Motor neuron (in vitro differentiated cells): ENCODE measurements around the gene A1BG. TPM values are rescaled to one million over a fixed set of nuclear protein-coding genes. Genes with fewer than 3 reads are reported as not detected.
A peak's percentile ranks its signal among the peaks of the same experiment; 100 is the strongest.
"Not testable (repeated sequence)": the region's sequence is repeated elsewhere in the genome, so short reads cannot be mapped to it uniquely, and the experiment has no call there.

Source experiments
- ATAC-seq, 8 experiments: fragments of 200-7000 bp; cut with Tn5 transposase; replicated peaks in 6 of 8; 2 replicates each; pipeline ENCODE4 v1.8.0; 2021; ENCODE audit warnings: mild to moderate bottlenecking in 8 of 8, moderate library complexity in 8 of 8
- H3K27ac ChIP-seq, 2 donors: fragments of 250-450 bp; sonication (Bioruptor Pico); 2 replicates each; pipeline ENCODE4 v1.9.0; 2021; ENCODE audit warnings: antibody characterized with exemption in 2 of 2, mild to moderate bottlenecking in 2 of 2, moderate library complexity in 1 of 2
- H3K4me1 ChIP-seq, 2 donors: fragments of 250-450 bp; sonication (Bioruptor Pico); replicated peaks in 1 of 2; 2 replicates each; pipeline ENCODE4 v1.6.1; 2021; ENCODE audit warnings: antibody characterized with exemption in 2 of 2, mild to moderate bottlenecking in 2 of 2, moderate library complexity in 1 of 2
- H3K4me3 ChIP-seq, 5 donors: fragments of 250-450 bp; sonication (Bioruptor Pico); 2 replicates each; pipeline ENCODE4 v1.9.0; 2021; ENCODE audit warnings: antibody characterized with exemption in 5 of 5, mild to moderate bottlenecking in 5 of 5, moderate library complexity in 4 of 5
- WGBS, 10 experiments: fragments of 450-650 bp; shearing (Covaris generic); methylation state at CpG; one replicate each; pipeline ENCODE4 v1.0.0; 2022; 5-methylcytosine and 5-hydroxymethylcytosine counted together
- in situ Hi-C, 9 experiments: fragments of 400-800 bp; cut with MboI; loops; one replicate each; pipeline ENCODE4 v1.15.0; 2021; ENCODE audit warnings: low sequenced_read_pairs in 9 of 9, low pct_unique_long_range_greater_than_20kb in 2 of 9; ENCODE audit not compliant: unreplicated experiment in 9 of 9
- total RNA-seq, 8 experiments: library from RNA; unstranded; fragments of 300-600 nt; gene quantifications; 2 replicates each; pipeline versions ENCODE4 v1.2.3 to v1.2.4, GENCODE V29; 2022

The A1BG gene
- total RNA-seq, 8 experiments from 2014 or later: 4.4 to 84.0 (median 63.6) TPM; not detected in 1

- ATAC-seq: peak in 4 of 8 experiments; percentile 37 to 58 (median 58)
- not testable (repeated sequence) for H3K27ac ChIP-seq
Measured at GRCh38 chr19:58310685-58311084, 42.6 kb downstream of the A1BG start.

GRCh38 chr19:58307736-58308135, 45.6 kb downstream of the A1BG start:
- WGBS, 10 experiments: 64 to 100% (median 100%) methylated on average over 1 to 3 of the region's 4 CpGs; no CpG with 5 or more reads in 5 of the 10 experiments
- in situ Hi-C loops: no loop called here
- peaks cover 13 to 28% of the 10 kb centered on the region in 2 donors for H3K4me1 ChIP-seq
- no peak for ATAC-seq
- H3K4me3 ChIP-seq: no peak overlapping the region
- H3K27ac ChIP-seq: peak overlapping the region in 1 of 2 donors; percentile 82

More at GRCh38 chr19:58310685-58311084, 42.6 kb downstream of the A1BG start:
- H3K4me3 ChIP-seq, in situ Hi-C loops: not testable (repeated sequence)
- WGBS, 10 experiments: 50% methylated on average over 4 of the region's 13 CpGs; no CpG with 5 or more reads in 9 of the 10 experiments
- peaks cover 8 to 21% of the 10 kb centered on the region in 2 donors for H3K4me1 ChIP-seq

DNA sequence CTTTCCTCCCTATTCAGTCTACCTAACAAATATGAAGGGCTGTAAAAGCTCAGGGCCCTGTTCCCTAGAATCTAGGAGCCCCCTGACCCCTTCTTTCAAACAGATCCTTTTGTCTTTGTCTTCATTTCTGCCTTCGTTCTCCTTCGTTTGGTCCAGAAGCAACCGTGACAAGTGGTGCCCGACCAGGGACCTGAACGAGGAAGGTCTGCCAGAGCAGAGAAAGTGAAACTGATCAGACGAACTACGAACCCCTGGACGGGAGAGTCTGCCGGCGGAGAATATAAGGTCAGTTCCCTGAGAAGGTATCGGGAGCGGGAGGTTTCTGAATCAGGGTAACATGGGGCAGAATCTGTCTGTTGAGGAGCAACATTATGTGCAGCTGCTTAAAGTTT, 47.4 kb downstream of the A1BG start:
- in situ Hi-C loops: no loop called here
- ATAC-seq: no peak
- WGBS, 10 experiments: 0 to 92% (median 31%) methylated on average over 1 to 12 of the region's 12 CpGs; no CpG with 5 or more reads in 2 of the 10 experiments

GRCh38 chr19:58305065-58305931, 48.0 kb downstream of the A1BG start, which contains the start of gene ERVK3-1:
TSS of gene ERVK3-1 (plus strand) at chr19:58305377. CDS start at chr19:58312169, 6,792 bp downstream.
- peak within 1 kb of the TSS; percentile 79 to 82 for H3K27ac ChIP-seq
- peaks cover 13 to 28% of the 10 kb centered on the region in 2 donors for H3K4me1 ChIP-seq
- H3K4me3 ChIP-seq: peak within 1 kb of the TSS; percentile 82 to 93 (median 89)
- in situ Hi-C loops: no loop called here
- 0 to 9% (median 0%) methylated on average over 3 to 16 of the region's 55 CpGs; no CpG with 5 or more reads in 3 of the 10 experiments for WGBS, 10 experiments
- ATAC-seq: peak; percentile 95 to 99 (median 98)

More for the DNA sequence above, 47.4 kb downstream of the A1BG start:
- peak overlapping the region; percentile 79 to 82 for H3K27ac ChIP-seq
- H3K4me3 ChIP-seq: peak overlapping the region; percentile 82 to 93 (median 89)
- H3K4me1 ChIP-seq: peaks cover 13 to 28% of the 10 kb centered on the region in 2 donors

- peak overlapping the region; percentile 82 to 93 (median 89) for H3K4me3 ChIP-seq
- in situ Hi-C loops: no loop called here
- peak overlapping the region; percentile 13 to 68 for H3K27ac ChIP-seq
- ATAC-seq: peak; percentile 9 to 57 (median 44)
- 8 to 50% (median 19%) methylated on average over 4 to 7 of the region's 7 CpGs; no CpG with 5 or more reads in 1 of the 10 experiments for WGBS, 10 experiments
- peaks cover 13 to 28% of the 10 kb centered on the region in 2 donors for H3K4me1 ChIP-seq
Measured at GRCh38 chr19:58304748-58305064, 48.6 kb downstream of the A1BG start.

DNA sequence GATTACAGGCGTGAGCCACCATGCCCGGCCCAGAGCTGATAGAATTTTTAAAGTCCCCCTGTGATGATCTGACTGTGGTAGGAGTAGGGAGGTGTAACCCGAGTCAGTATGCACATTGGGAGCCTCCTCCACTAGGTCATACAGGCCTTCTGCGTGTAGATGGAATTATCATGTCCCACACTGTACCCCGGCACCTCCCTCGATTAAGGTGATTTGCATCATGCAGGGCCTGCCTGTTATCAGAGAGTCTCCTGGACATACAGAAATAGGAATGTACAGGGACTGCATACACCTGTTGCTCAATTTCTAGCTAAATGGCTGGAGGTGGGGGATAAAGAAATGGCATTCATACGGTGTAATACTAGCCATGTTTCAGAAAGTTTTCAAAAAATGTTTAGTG, 49.0 kb downstream of the A1BG start:
- 57 to 100% (median 83%) methylated on average over 1 to 6 of the region's 7 CpGs; no CpG with 5 or more reads in 2 of the 10 experiments for WGBS, 10 experiments
- Histone ChIP-seq H3K27ac (no peak overlapping the region), H3K4me1 (peaks cover 13 to 28% of the 10 kb centered on the region in 2 donors), H3K4me3 (peak overlapping the region in 2 of 5 donors; percentile 86 to 89)
- in situ Hi-C loops: no loop called here
- no peak for ATAC-seq

DNA sequence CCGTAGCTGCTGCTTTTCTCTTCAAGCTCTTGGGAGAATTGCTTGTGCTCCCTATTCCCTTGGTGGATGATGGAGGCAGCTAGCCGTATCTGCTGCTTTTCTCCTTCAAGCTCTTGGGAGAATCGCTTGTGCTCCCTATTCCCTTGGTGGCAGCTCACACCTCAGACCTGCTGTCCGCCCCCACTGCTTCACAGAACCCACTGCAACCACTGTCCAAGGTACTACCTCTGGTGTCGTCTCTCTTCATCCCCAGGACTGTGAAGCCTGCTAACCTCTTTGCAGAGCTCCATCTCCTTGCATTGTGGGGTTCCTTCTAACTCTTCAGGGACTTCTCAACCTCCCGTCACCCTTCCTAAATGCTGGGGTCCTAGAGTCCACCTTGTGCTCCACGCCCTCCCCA, 52.7 kb downstream of the A1BG start:
- H3K4me3 ChIP-seq: no peak overlapping the region
- H3K27ac ChIP-seq: no peak overlapping the region
- no peak for ATAC-seq
- peaks cover 5 to 7% of the 10 kb centered on the region in 2 donors for H3K4me1 ChIP-seq
- in situ Hi-C loops: no loop called here
- 85 to 100% (median 100%) methylated on average over 2 to 5 of the region's 7 CpGs; no CpG with 5 or more reads in 3 of the 10 experiments for WGBS, 10 experiments

- WGBS, 10 experiments: 35 to 100% (median 94%) methylated on average over 1 to 5 of the region's 7 CpGs; no CpG with 5 or more reads in 5 of the 10 experiments
- in situ Hi-C loops: no loop called here
- no peak overlapping the region for H3K4me3 ChIP-seq
- no peak overlapping the region for H3K27ac ChIP-seq
- peak in 2 of 8 experiments; percentile 64 to 83 for ATAC-seq
- no peaks in the 10 kb centered on the region for H3K4me1 ChIP-seq
Measured at GRCh38 chr19:58296104-58296503, 57.2 kb downstream of the A1BG start.

Other genes with a start within 250 kb of the A1BG start
- 10 to 100 TPM in 5 of 8 experiments, 1 to 10 TPM in 3; 4.3 to 23.2 (median 16.1) TPM for gene ZNF329, start 202.7 kb downstream of the A1BG start, total RNA-seq
- 10 to 100 TPM; 17.0 to 40.6 (median 28.2) TPM for gene ZNF274, start 170.4 kb downstream of the A1BG start, total RNA-seq
- 10 to 100 TPM; 23.7 to 63.5 (median 40.8) TPM for gene ZNF544, start 124.6 kb downstream of the A1BG start, total RNA-seq
- gene ZNF8, start 74.5 kb downstream of the A1BG start, total RNA-seq: 10 to 100 TPM in 5 of 8 experiments, 1 to 10 TPM in 3; 5.7 to 15.7 (median 10.6) TPM
- 10 to 100 TPM; 38.0 to 72.5 (median 53.6) TPM for gene ERVK3-1, start 48.1 kb downstream of the A1BG start, total RNA-seq
- 1 to 10 TPM; 2.0 to 4.1 (median 3.3) TPM for gene ZSCAN22, start 26.5 kb downstream of the A1BG start, total RNA-seq
- gene ZNF497, start 9.3 kb upstream of the A1BG start, total RNA-seq: 10 to 100 TPM in 1 of 8 experiments, 1 to 10 TPM in 5, under 1 TPM in 2; 0.61 to 10.2 (median 5.3) TPM
- 1 to 10 TPM; 1.1 to 3.2 (median 1.6) TPM for gene ZNF837, start 27.5 kb upstream of the A1BG start, total RNA-seq
- gene RPS5, start 33.8 kb upstream of the A1BG start, total RNA-seq: 1,000 to 10,000 TPM; 1,054 to 2,751 (median 1,702) TPM
- not detected for gene RNF225, start 42.2 kb upstream of the A1BG start, total RNA-seq
- 10 to 100 TPM; 15.1 to 23.3 (median 17.5) TPM for gene ZNF584, start 55.2 kb upstream of the A1BG start, total RNA-seq
- 10 to 100 TPM in 2 of 8 experiments, 1 to 10 TPM in 6; 5.2 to 13.2 (median 7.4) TPM for gene ZNF132, start 86.7 kb upstream of the A1BG start, total RNA-seq
- 10 to 100 TPM in 5 of 8 experiments, 1 to 10 TPM in 3; 7.3 to 14.5 (median 10.5) TPM for gene ZNF324B, start 98.1 kb upstream of the A1BG start, total RNA-seq
- 10 to 100 TPM in 7 of 8 experiments, 1 to 10 TPM in 1; 8.5 to 21.3 (median 17.2) TPM for gene ZNF324, start 113.6 kb upstream of the A1BG start, total RNA-seq
- gene ZNF446, start 122.9 kb upstream of the A1BG start, total RNA-seq: 10 to 100 TPM; 11.8 to 19.8 (median 14.6) TPM
- gene SLC27A5, start 158.5 kb upstream of the A1BG start, total RNA-seq: 10 to 100 TPM; 11.0 to 26.3 (median 20.2) TPM
- gene ZBTB45, start 166.3 kb upstream of the A1BG start, total RNA-seq: 10 to 100 TPM in 3 of 8 experiments, 1 to 10 TPM in 5; 6.5 to 15.4 (median 7.7) TPM
- gene TRIM28, start 190.6 kb upstream of the A1BG start, total RNA-seq: 100 to 1,000 TPM; 195 to 521 (median 274) TPM
- 100 to 1,000 TPM; 106 to 165 (median 138) TPM for gene CHMP2A, start 201.6 kb upstream of the A1BG start, total RNA-seq
- 10 to 100 TPM; 49.3 to 82.7 (median 70.9) TPM for gene UBE2M, start 205.1 kb upstream of the A1BG start, total RNA-seq
- 10 to 100 TPM; 14.6 to 49.3 (median 17.0) TPM for gene MZF1, start 219.8 kb upstream of the A1BG start, total RNA-seq